ENCODE data around the gene KDELR1. TPM values are rescaled to one million over a fixed set of nuclear protein-coding genes. Genes with fewer than 3 reads are reported as not detected.

The KDELR1 gene
- polyA plus RNA-seq (2013, experiment 1 of 4) = 298 TPM
- polyA plus RNA-seq (2013, experiment 2 of 4) = 301 TPM
- polyA plus RNA-seq (2013, experiment 3 of 4) = 217 TPM
- polyA plus RNA-seq (2013, experiment 4 of 4) = 240 TPM

DNA sequence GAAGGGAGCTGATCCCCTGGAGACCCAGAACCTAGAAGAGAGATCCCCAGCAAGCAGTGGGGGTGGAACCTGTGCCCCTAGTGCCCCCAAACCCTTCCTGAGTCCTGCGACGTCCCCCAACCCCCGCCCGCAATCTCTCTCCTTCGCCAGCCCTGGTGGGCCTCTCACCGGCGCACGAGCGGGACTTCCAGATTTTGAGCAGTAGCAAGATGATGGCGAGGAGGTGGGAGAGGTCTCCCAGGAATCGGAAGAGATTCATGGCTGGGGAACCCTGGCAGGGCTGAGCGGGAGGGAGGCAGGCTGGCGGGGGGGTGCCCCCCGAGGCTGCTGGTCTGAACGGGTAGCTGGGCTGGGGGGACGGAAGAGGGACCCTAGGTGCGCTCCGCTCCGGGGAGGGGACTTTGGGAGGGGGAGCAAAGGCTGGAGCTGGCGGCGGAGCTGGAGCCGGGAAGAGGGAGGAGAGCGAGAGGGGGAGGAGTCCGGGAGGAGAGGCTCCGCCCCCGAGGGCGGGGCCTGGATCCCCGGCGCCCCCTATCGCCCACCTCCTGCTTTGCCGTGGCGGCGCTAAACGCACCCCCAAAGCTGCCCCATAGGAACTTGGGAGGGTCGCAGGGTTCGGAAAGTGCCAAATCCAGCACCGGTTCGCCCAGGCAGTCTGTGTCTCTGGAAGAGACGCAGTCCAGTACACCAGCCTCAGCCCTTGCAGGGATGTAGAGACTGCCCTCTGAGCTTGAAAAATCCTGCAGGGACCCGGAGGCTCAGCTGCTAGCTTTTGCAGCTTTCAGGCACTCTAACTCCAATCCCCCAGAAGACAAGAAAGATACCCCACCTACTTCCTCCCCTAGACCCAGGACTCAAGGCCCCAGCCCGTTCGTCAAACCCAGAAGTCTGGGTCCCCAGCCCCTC, at the start of gene KDELR1:
KDELR1 (minus strand) TSS at position 452 of the 906 bp plus-strand sequence; CDS start at position 259, 193 bp downstream.
- Histone ChIP-seq H3K4me1 (ENCODE audit: control insufficient read depth, insufficient read depth, low read length) (peaks cover 37% of the 10 kb centered on the region), H3K9me3 (ENCODE audit: control insufficient read depth, low read length) (no peaks in the 10 kb centered on the region), H3K36me3 (ENCODE audit: control insufficient read depth, insufficient read depth, low read length) (peaks cover 21% of the 10 kb centered on the region), H3K4me3 (ENCODE audit: insufficient read depth, low read depth, low read length) (peak within 1 kb of the TSS; percentile 85), H3K27me3 (ENCODE audit: control insufficient read depth, insufficient read depth, low read length, poor library complexity, severe bottlenecking) (peaks cover 43% of the 10 kb centered on the region), H3K27ac (ENCODE audit: insufficient read depth, low read depth, low read length, poor library complexity, severe bottlenecking) (peak within 1 kb of the TSS; percentile 39)
- 6 to 7% methylated on average over 42 of the region's 42 CpGs for WGBS, 2 experiments

GRCh38 chr19:48436586-48436985, 45.2 kb upstream of the KDELR1 start:
- Histone ChIP-seq H3K9me3 (ENCODE audit: control insufficient read depth, low read length) (no peaks in the 10 kb centered on the region), H3K27me3 (ENCODE audit: control insufficient read depth, insufficient read depth, low read length, poor library complexity, severe bottlenecking) (peaks cover 2% of the 10 kb centered on the region), H3K27ac (ENCODE audit: insufficient read depth, low read depth, low read length, poor library complexity, severe bottlenecking) (no peak overlapping the region), H3K4me1 (ENCODE audit: control insufficient read depth, insufficient read depth, low read length) (no peaks in the 10 kb centered on the region), H3K4me3 (ENCODE audit: insufficient read depth, low read depth, low read length) (no peak overlapping the region), H3K36me3 (ENCODE audit: control insufficient read depth, insufficient read depth, low read length) (no peaks in the 10 kb centered on the region)
- whole genome bisulfite sequencing, 2 experiments = 89 to 93% methylated on average over 5 of the region's 5 CpGs

DNA sequence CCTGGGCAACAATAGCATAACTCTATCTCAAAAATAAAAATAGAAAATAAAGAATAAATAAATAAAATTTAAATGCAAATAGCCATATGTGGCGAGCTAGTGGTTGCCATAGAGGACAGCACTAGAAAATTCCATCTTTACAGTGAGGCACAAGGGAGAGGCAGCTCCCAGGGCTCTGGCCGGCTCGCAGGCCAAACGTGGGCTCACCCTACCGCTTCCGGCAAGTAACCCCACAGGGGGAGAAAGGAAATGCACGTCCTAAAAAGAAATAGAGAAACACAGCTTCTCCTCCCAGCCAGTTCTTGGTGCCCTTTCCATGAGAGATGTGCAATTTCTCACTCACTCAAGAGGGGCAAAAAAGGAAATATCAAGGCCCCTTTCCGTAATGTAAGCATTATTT, 42.0 kb upstream of the KDELR1 start:
- H3K4me3 ChIP-seq (ENCODE audit: insufficient read depth, low read depth, low read length) = no peak overlapping the region
- no peaks in the 10 kb centered on the region for H3K36me3 ChIP-seq (ENCODE audit: control insufficient read depth, insufficient read depth, low read length)
- no peaks in the 10 kb centered on the region for H3K4me1 ChIP-seq (ENCODE audit: control insufficient read depth, insufficient read depth, low read length)
- no peaks in the 10 kb centered on the region for H3K27me3 ChIP-seq (ENCODE audit: control insufficient read depth, insufficient read depth, low read length, poor library complexity, severe bottlenecking)
- no peak overlapping the region for H3K27ac ChIP-seq (ENCODE audit: insufficient read depth, low read depth, low read length, poor library complexity, severe bottlenecking)
- no peaks in the 10 kb centered on the region for H3K9me3 ChIP-seq (ENCODE audit: control insufficient read depth, low read length)
- 75 to 84% methylated on average over 8 of the region's 8 CpGs for WGBS, 2 experiments

GRCh38 chr19:48428670-48429069, 37.3 kb upstream of the KDELR1 start:
- no peaks in the 10 kb centered on the region for H3K9me3 ChIP-seq (ENCODE audit: control insufficient read depth, low read length)
- WGBS, 2 experiments = 87% methylated on average over 1 of the region's 1 CpG; no CpG with 5 or more reads in 1 of the 2 experiments
- no peaks in the 10 kb centered on the region for H3K27me3 ChIP-seq (ENCODE audit: control insufficient read depth, insufficient read depth, low read length, poor library complexity, severe bottlenecking)
- H3K36me3 ChIP-seq (ENCODE audit: control insufficient read depth, insufficient read depth, low read length) = no peaks in the 10 kb centered on the region
- H3K4me1 ChIP-seq (ENCODE audit: control insufficient read depth, insufficient read depth, low read length) = no peaks in the 10 kb centered on the region
- H3K4me3 ChIP-seq (ENCODE audit: insufficient read depth, low read depth, low read length) = no peak overlapping the region
- no peak overlapping the region for H3K27ac ChIP-seq (ENCODE audit: insufficient read depth, low read depth, low read length, poor library complexity, severe bottlenecking)

GRCh38 chr19:48424694-48425219, 33.4 kb upstream of the KDELR1 start:
- H3K4me1 ChIP-seq (ENCODE audit: control insufficient read depth, insufficient read depth, low read length) = no peaks in the 10 kb centered on the region
- no peaks in the 10 kb centered on the region for H3K36me3 ChIP-seq (ENCODE audit: control insufficient read depth, insufficient read depth, low read length)
- no peaks in the 10 kb centered on the region for H3K9me3 ChIP-seq (ENCODE audit: control insufficient read depth, low read length)
- no peak overlapping the region for H3K4me3 ChIP-seq (ENCODE audit: insufficient read depth, low read depth, low read length)
- peak overlapping the region; percentile 26 for H3K27ac ChIP-seq (ENCODE audit: insufficient read depth, low read depth, low read length, poor library complexity, severe bottlenecking)
- WGBS, 2 experiments = 44 to 54% methylated on average over 8 of the region's 8 CpGs
- no peaks in the 10 kb centered on the region for H3K27me3 ChIP-seq (ENCODE audit: control insufficient read depth, insufficient read depth, low read length, poor library complexity, severe bottlenecking)

- H3K4me3 ChIP-seq (ENCODE audit: insufficient read depth, low read depth, low read length) = no peak overlapping the region
- no peaks in the 10 kb centered on the region for H3K36me3 ChIP-seq (ENCODE audit: control insufficient read depth, insufficient read depth, low read length)
- peaks cover 4% of the 10 kb centered on the region for H3K4me1 ChIP-seq (ENCODE audit: control insufficient read depth, insufficient read depth, low read length)
- no peak overlapping the region for H3K27ac ChIP-seq (ENCODE audit: insufficient read depth, low read depth, low read length, poor library complexity, severe bottlenecking)
- no peaks in the 10 kb centered on the region for H3K9me3 ChIP-seq (ENCODE audit: control insufficient read depth, low read length)
- 87 to 91% methylated on average over 16 of the region's 16 CpGs for WGBS, 2 experiments
- no peaks in the 10 kb centered on the region for H3K27me3 ChIP-seq (ENCODE audit: control insufficient read depth, insufficient read depth, low read length, poor library complexity, severe bottlenecking)
Measured at GRCh38 chr19:48421548-48421947, 30.2 kb upstream of the KDELR1 start.

DNA sequence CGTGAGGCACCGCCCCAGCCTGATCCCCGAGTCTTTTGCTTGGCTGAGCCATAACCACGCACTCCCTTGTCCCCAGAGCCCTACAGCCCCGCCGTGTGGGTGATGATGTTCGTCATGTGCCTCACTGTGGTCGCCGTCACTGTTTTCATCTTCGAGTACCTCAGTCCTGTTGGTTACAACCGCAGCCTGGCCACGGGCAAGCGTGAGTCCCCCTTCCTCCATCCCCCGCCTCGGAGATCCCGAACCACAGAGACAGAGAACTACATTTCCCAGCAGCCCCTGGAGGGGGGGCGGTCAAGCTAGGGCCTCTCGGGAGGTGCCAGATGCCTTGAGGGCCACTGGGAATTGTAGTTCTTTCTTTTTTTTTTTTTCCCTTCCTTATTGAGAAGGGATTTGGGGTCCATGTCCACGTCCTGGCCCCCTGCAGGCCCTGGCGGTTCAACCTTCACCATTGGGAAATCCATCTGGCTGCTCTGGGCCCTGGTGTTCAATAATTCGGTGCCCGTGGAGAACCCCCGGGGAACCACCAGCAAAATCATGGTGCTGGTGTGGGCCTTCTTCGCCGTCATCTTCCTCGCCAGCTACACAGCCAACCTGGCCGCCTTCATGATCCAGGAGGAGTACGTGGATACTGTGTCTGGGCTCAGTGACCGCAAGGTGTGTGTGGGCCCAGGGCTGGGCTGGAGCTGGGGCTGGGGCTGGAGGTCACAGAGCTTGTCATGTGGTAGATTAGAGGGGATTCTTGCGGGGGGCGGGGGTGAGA, 28.0 kb upstream of the KDELR1 start:
- no peak overlapping the region for H3K4me3 ChIP-seq (ENCODE audit: insufficient read depth, low read depth, low read length)
- H3K36me3 ChIP-seq (ENCODE audit: control insufficient read depth, insufficient read depth, low read length) = no peaks in the 10 kb centered on the region
- no peaks in the 10 kb centered on the region for H3K9me3 ChIP-seq (ENCODE audit: control insufficient read depth, low read length)
- WGBS, 2 experiments = 73 to 74% methylated on average over 29 to 30 of the region's 31 CpGs
- no peak overlapping the region for H3K27ac ChIP-seq (ENCODE audit: insufficient read depth, low read depth, low read length, poor library complexity, severe bottlenecking)
- H3K4me1 ChIP-seq (ENCODE audit: control insufficient read depth, insufficient read depth, low read length) = peaks cover 4% of the 10 kb centered on the region
- H3K27me3 ChIP-seq (ENCODE audit: control insufficient read depth, insufficient read depth, low read length, poor library complexity, severe bottlenecking) = peaks cover 6% of the 10 kb centered on the region

- WGBS, 2 experiments = 85% methylated on average over 6 of the region's 6 CpGs
- Histone ChIP-seq H3K4me3 (ENCODE audit: insufficient read depth, low read depth, low read length) (no peak overlapping the region), H3K27me3 (ENCODE audit: control insufficient read depth, insufficient read depth, low read length, poor library complexity, severe bottlenecking) (peaks cover 10% of the 10 kb centered on the region), H3K27ac (ENCODE audit: insufficient read depth, low read depth, low read length, poor library complexity, severe bottlenecking) (no peak overlapping the region), H3K36me3 (ENCODE audit: control insufficient read depth, insufficient read depth, low read length) (no peaks in the 10 kb centered on the region), H3K9me3 (ENCODE audit: control insufficient read depth, low read length) (no peaks in the 10 kb centered on the region), H3K4me1 (ENCODE audit: control insufficient read depth, insufficient read depth, low read length) (peaks cover 4% of the 10 kb centered on the region)
Measured at GRCh38 chr19:48418317-48419064, 27.1 kb upstream of the KDELR1 start.

DNA sequence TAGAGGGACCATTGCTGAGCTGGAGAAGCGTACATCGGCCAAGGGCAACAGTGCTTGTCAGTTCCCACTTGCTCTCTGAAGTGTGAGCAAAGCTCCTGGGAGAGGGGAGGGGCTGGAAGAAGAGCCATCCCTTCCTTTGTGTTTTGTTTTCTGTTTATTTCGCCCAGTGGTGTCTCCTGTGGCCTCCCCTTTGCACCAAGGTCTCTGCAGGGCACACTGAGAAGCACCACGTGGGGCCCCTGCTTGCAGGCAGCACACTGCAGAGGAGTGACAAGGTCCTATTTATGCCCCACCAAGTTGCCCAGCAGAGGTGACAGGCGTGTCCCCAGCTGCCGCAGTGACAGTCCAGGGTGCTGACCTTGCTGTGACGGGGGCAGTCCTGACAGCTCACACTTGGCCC, 26.1 kb upstream of the KDELR1 start:
- 80 to 83% methylated on average over 7 of the region's 7 CpGs for WGBS, 2 experiments
- Histone ChIP-seq H3K36me3 (ENCODE audit: control insufficient read depth, insufficient read depth, low read length) (no peaks in the 10 kb centered on the region), H3K27ac (ENCODE audit: insufficient read depth, low read depth, low read length, poor library complexity, severe bottlenecking) (no peak overlapping the region), H3K4me3 (ENCODE audit: insufficient read depth, low read depth, low read length) (no peak overlapping the region), H3K27me3 (ENCODE audit: control insufficient read depth, insufficient read depth, low read length, poor library complexity, severe bottlenecking) (peaks cover 10% of the 10 kb centered on the region), H3K9me3 (ENCODE audit: control insufficient read depth, low read length) (no peaks in the 10 kb centered on the region), H3K4me1 (ENCODE audit: control insufficient read depth, insufficient read depth, low read length) (peaks cover 4% of the 10 kb centered on the region)

All from ectodermal cell (in vitro differentiated cells).